Uterus (tissue), 2 donors: ENCODE measurements around the gene CTIF.

ENCODE experiments used
- CTCF ChIP-seq, 4 experiments: fragments of 200-600 bp in 2 of 4; fragments of 450-650 bp in 2 of 4; sonication (generic) in 2 of 4; IDR thresholded peaks; one replicate each; pipeline ENCODE4 v1.5.1; 2016 to 2019; ENCODE audit warnings: antibody characterized with exemption in 4 of 4, mild to moderate bottlenecking in 2 of 4, moderate library complexity in 1 of 4
- POLR2A ChIP-seq, 2 donors: fragments of 450-650 bp; IDR thresholded peaks; one replicate each; pipeline ENCODE4 v1.6.1; 2016; ENCODE audit warnings: antibody characterized with exemption in 2 of 2, mild to moderate bottlenecking in 1 of 2, moderate library complexity in 1 of 2

DNA sequence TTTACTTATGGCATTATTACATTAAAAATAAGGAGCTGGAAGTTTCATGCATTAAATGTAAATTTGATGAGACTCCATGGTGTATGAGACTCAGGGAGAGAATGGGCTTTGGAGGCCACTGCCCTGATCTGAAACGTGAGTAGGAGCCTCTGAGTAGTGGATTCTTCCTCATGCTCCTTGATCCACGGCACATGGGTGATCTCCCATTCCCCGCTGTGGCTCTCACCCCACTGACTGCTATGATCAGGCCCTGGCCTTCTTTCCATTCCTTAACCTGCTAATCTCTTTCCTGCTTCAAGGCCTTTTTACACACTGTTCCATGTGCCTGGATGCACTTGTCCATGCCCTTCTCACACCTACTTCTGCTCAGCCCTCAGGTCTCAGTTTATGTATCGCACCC lies 343.5 kb downstream of the CTIF start:
- TF ChIP-seq CTCF (IDR thresholded peaks at IDR 0.05) (no peak), POLR2A (IDR thresholded peaks at IDR 0.05) (no peak)
